Urinary bladder (tissue), 4 donors: ENCODE measurements around the gene CORIN. TPM values are rescaled to one million over a fixed set of nuclear protein-coding genes. Genes with fewer than 3 reads are reported as not detected.
A peak's percentile ranks its signal among the peaks of the same experiment; 100 is the strongest.

Experiments
- DNase-seq: peaks from one replicate; pipeline ENCODE4 v3.0.0-alpha.2; 2015; ENCODE audit errors: extremely low spot score
- H3K27ac ChIP-seq: one replicate; pipeline ENCODE4 v1.5.1; 2013; ENCODE audit warnings: low read depth, mild to moderate bottlenecking, moderate library complexity
- H3K36me3 ChIP-seq: one replicate; pipeline ENCODE4 v1.6.1; 2013; ENCODE audit warnings: mild to moderate bottlenecking, moderate library complexity; ENCODE audit not compliant: insufficient read depth
- H3K4me1 ChIP-seq: one replicate; pipeline ENCODE4 v1.6.1; 2013; ENCODE audit warnings: mild to moderate bottlenecking, moderate library complexity; ENCODE audit not compliant: insufficient read depth
- H3K4me3 ChIP-seq: one replicate; pipeline ENCODE4 v1.5.1; 2013; ENCODE audit warnings: low read depth, low read length
- WGBS: extraction: QIAGEN DNeasy Blood & Tissue Kit; methylation state at CpG from one replicate; pipeline ENCODE4 v1.1.7; 2013; 5-methylcytosine and 5-hydroxymethylcytosine counted together
- polyA plus RNA-seq: library from polyadenylated mRNA; stranded (reverse); fragments of 200-250 nt; gene quantifications from one replicate; pipeline ENCODE4 v1.2.3, GENCODE V29; 2013
- total RNA-seq: library from RNA; depleted of rRNA; stranded (reverse); fragments of >200 nt; gene quantifications from one replicate; pipeline ENCODE4 v1.2.3, GENCODE V29; 2014
- donor health status: healthy with polysubstance abuse.
- donor health status: healthy.

The CORIN gene
- total and polyA plus RNA-seq, 2 donors: 8.6 to 20.9 TPM

GRCh38 chr4:47849466-47849865 is 11.6 kb upstream of the CORIN start:
- Histone ChIP-seq H3K4me3 (no peak overlapping the region), H3K4me1 (no peaks in the 10 kb centered on the region), H3K27ac (no peak overlapping the region), H3K36me3 (no peaks in the 10 kb centered on the region)
- WGBS: 53% methylated on average over 1 of the region's 1 CpG
- DNase-seq: no peak

GRCh38 chr4:47848041-47848440 is 10.2 kb upstream of the CORIN start:
- DNase-seq: no peak
- WGBS: 90% methylated on average over 2 of the region's 2 CpGs
- no peak overlapping the region for H3K27ac ChIP-seq
- H3K4me1 ChIP-seq: no peaks in the 10 kb centered on the region
- no peaks in the 10 kb centered on the region for H3K36me3 ChIP-seq
- no peak overlapping the region for H3K4me3 ChIP-seq

DNA sequence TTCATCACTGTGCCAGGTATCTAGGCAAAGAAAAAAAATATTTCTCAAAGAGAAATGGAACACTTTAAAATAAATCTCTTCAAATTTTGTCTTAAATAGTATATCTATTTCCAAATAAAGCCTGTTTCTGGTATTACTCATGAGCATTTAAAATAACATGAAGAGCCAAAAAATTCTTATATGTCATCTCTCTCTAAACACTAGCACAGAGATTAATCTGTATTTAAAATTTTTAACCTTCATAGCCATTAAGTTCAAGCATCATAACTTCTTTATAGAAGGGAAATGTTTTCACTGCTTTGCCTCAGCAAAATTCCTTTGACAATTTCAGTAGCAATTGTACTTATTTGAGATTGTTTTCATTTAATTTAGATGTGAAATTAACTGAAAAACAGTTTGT is 5.1 kb upstream of the CORIN start:
- H3K4me3 ChIP-seq: no peak overlapping the region
- DNase-seq: no peak
- H3K4me1 ChIP-seq: no peaks in the 10 kb centered on the region
- no peaks in the 10 kb centered on the region for H3K36me3 ChIP-seq
- H3K27ac ChIP-seq: no peak overlapping the region

- Histone ChIP-seq H3K4me1 (no peaks in the 10 kb centered on the region), H3K4me3 (no peak overlapping the region), H3K27ac (no peak overlapping the region), H3K36me3 (no peaks in the 10 kb centered on the region)
- 90% methylated on average over 1 of the region's 1 CpG for WGBS
- no peak for DNase-seq
Observed at GRCh38 chr4:47840291-47840690, 2.4 kb upstream of the CORIN start.

- DNase-seq: no peak
- H3K4me1 ChIP-seq: no peaks in the 10 kb centered on the region
- H3K36me3 ChIP-seq: no peaks in the 10 kb centered on the region
- no peak overlapping the region for H3K27ac ChIP-seq
- WGBS: 65% methylated on average over 5 of the region's 5 CpGs
- H3K4me3 ChIP-seq: no peak overlapping the region
Observed at GRCh38 chr4:47839259-47839658, 1.4 kb upstream of the CORIN start.

DNA sequence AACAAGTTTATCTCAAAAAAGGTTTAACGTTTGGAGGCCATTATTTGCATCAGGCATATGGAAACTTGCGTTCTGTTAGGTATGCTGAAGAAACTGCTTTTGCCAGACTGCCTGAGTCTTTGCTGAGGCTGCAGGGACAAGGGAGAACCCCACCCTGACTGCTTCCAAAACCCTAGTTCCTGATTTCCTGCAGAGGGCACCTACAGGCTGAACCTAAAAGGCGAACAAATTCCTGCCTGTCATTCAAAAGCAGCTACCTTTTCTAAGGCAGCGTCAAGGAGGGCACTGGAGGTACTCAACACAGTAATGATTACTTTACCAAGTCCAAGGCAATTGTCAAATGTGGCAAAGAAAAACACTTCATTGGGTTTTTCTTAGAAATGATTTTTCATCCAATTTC is 578 bp upstream of the CORIN start:
- no peaks in the 10 kb centered on the region for H3K4me1 ChIP-seq
- no peak overlapping the region for H3K4me3 ChIP-seq
- DNase-seq: no peak
- 69% methylated on average over 4 of the region's 4 CpGs for WGBS
- no peak overlapping the region for H3K27ac ChIP-seq
- H3K36me3 ChIP-seq: no peaks in the 10 kb centered on the region

- no peak for DNase-seq
- no peak overlapping the region for H3K27ac ChIP-seq
- H3K36me3 ChIP-seq: no peaks in the 10 kb centered on the region
- peak overlapping the region; percentile 47 for H3K4me3 ChIP-seq
- WGBS: under 1% methylated on average over 58 of the region's 58 CpGs
- H3K4me1 ChIP-seq: no peaks in the 10 kb centered on the region
Observed at GRCh38 chr4:47837094-47837907, 566 bp downstream of the CORIN start.

DNA sequence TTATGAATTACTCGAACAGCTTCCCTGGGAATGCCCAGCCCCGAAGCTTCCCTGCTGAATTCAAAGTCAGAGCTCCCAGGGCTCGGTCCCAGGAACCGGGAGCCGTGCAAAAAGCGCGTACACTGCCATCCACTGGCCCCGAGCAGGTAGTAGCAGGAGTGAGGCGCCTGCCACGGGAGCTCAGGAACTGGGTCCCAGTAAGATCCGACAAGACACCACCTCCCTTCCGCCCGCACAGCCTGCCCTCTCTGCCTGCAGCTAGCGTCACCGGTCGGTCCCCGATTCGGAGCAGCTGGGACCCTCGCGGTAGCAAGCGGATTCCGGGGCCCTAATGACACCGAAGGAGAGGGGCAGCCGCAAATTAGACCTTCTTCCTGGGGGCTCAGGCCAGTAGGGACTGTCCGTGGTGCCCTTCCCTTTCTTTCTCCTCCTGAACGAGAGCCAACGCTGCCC is 1.2 kb downstream of the CORIN start:
- Histone ChIP-seq H3K4me1 (no peaks in the 10 kb centered on the region), H3K4me3 (peak overlapping the region; percentile 47), H3K27ac (no peak overlapping the region), H3K36me3 (no peaks in the 10 kb centered on the region)
- peak; percentile 45 for DNase-seq
- under 1% methylated on average over 27 of the region's 27 CpGs for WGBS

- Histone ChIP-seq H3K4me1 (no peaks in the 10 kb centered on the region), H3K36me3 (no peaks in the 10 kb centered on the region), H3K27ac (no peak overlapping the region), H3K4me3 (no peak overlapping the region)
- DNase-seq: no peak
- WGBS: 77% methylated on average over 2 of the region's 2 CpGs
Observed at GRCh38 chr4:47835494-47835893, 2.4 kb downstream of the CORIN start.

- no peaks in the 10 kb centered on the region for H3K36me3 ChIP-seq
- no peak overlapping the region for H3K4me3 ChIP-seq
- H3K27ac ChIP-seq: no peak overlapping the region
- WGBS: 72% methylated on average over 5 of the region's 5 CpGs
- no peak for DNase-seq
- H3K4me1 ChIP-seq: no peaks in the 10 kb centered on the region
Observed at GRCh38 chr4:47831026-47831679, 6.7 kb downstream of the CORIN start.

DNA sequence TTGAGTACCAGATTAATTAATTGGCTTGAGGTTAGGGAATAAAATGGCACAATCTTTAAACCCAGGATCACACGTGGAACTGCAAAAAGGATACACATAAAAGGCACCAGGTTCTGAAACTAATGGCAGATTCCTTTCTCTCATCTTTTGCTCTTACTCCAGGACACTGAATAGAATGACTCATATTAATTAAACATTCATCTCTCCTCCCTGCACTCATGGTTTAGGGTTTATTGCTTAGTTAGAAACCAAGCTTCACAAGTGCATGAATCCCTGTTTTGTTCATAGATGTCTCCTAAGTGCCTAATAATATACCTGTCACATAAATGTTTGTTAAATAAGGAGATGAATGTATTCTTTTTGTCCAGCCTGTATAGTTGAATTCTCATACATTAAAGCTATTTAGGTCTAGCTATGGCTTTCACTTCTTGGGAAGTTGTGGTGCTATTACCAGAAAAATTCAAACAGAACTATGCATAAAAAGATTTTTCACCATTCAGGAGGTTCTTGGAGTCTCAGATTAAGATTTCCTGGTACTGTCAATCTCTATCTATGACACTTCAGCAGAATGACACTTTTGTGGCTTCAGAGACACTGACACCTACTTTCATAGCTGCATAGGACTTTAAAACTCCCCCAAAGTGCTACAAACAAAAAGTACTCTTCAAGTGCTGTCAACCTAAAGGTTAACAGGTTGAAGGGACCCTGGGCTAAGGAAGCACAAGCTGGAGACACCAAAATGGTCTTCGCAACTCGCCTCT is 7.4 kb downstream of the CORIN start:
- Histone ChIP-seq H3K4me1 (no peaks in the 10 kb centered on the region), H3K36me3 (no peaks in the 10 kb centered on the region), H3K4me3 (no peak overlapping the region), H3K27ac (no peak overlapping the region)
- DNase-seq: no peak
- WGBS: 78% methylated on average over 3 of the region's 3 CpGs

GRCh38 chr4:47829438-47829837 is 8.4 kb downstream of the CORIN start:
- H3K27ac ChIP-seq: no peak overlapping the region
- H3K36me3 ChIP-seq: no peaks in the 10 kb centered on the region
- H3K4me1 ChIP-seq: no peaks in the 10 kb centered on the region
- H3K4me3 ChIP-seq: no peak overlapping the region
- DNase-seq: no peak

- no peak overlapping the region for H3K4me3 ChIP-seq
- DNase-seq: no peak
- H3K4me1 ChIP-seq: no peaks in the 10 kb centered on the region
- no peaks in the 10 kb centered on the region for H3K36me3 ChIP-seq
- 82% methylated on average over 2 of the region's 2 CpGs for WGBS
- H3K27ac ChIP-seq: no peak overlapping the region
Observed at GRCh38 chr4:47827343-47828047, 10.4 kb downstream of the CORIN start.
